Esophagus squamous epithelium (tissue), 5 donors: ENCODE results near the gene RALA. TPM values are rescaled to one million over a fixed set of nuclear protein-coding genes. Genes with fewer than 3 reads are reported as not detected.

Source experiments
- DNase-seq: peaks from one replicate; lab custom pipeline; 2025; lab: John Stamatoyannopoulos, UW
- H3K27ac ChIP-seq, 4 donors: fragments of 200-600 bp; sonication (generic); one replicate each; pipeline ENCODE4 v1.5.1; 2016 to 2019; ENCODE audit warnings: mild to moderate bottlenecking in 1 of 4
- H3K27me3 ChIP-seq, 4 donors: fragments of 200-600 bp; sonication (generic); 1 replicate in 3 of 4; 2 replicates in 1 of 4; pipeline versions ENCODE4 v1.5.1 to v1.6.0; 2017 to 2021; ENCODE audit warnings: antibody characterized with exemption in 1 of 4
- H3K36me3 ChIP-seq, 3 donors: fragments of 200-600 bp; sonication (generic); one replicate each; pipeline ENCODE4 v1.5.1; 2016 to 2019
- H3K4me1 ChIP-seq, 3 donors: fragments of 200-600 bp; sonication (generic); one replicate each; pipeline ENCODE4 v1.5.1; 2017 to 2019
- H3K4me3 ChIP-seq, 4 donors: fragments of 200-600 bp; sonication (generic); 1 replicate in 3 of 4; 2 replicates in 1 of 4; pipeline ENCODE4 v1.5.1; 2016 to 2019; ENCODE audit warnings: mild to moderate bottlenecking in 2 of 4, moderate library complexity in 1 of 4
- H3K9me3 ChIP-seq, 3 donors: fragments of 200-600 bp; sonication (generic); one replicate each; pipeline ENCODE4 v1.5.1; 2016 to 2019
- CTCF ChIP-seq, 6 experiments: fragments of 450-650 bp in 4 of 6; fragments of 200-600 bp in 2 of 6; sonication (generic) in 2 of 6; IDR thresholded peaks; one replicate each; pipeline ENCODE4 v1.5.1; 2016 to 2019; ENCODE audit warnings: antibody characterized with exemption in 6 of 6, mild to moderate bottlenecking in 4 of 6, moderate library complexity in 4 of 6
- POLR2A ChIP-seq, 4 donors: fragments of 450-650 bp; IDR thresholded peaks; one replicate each; pipeline ENCODE4 v1.6.1; 2017; ENCODE audit warnings: antibody characterized with exemption in 4 of 4, mild to moderate bottlenecking in 4 of 4, moderate library complexity in 3 of 4
- WGBS, 2 donors: methylation state at CpG; one replicate each; pipeline ENCODE4 v1.1.5; 2018; 5-methylcytosine and 5-hydroxymethylcytosine counted together
- intact Hi-C: fragments of 100-400 bp; cut with DNase I; formaldehyde crosslinking; loops from one replicate; pipeline ENCODE4 v1.15.0; 2022
- total RNA-seq, 4 donors: library from RNA; depleted of rRNA; stranded (reverse); fragments of >200 nt; gene quantifications; one replicate each; pipeline ENCODE4 v1.1.0, GENCODE V29; 2016
- donor health status: DM: yes; HTN: yes; CAD: no.

RALA gene
- total RNA-seq, 4 donors from 2014 or later = 32.8 to 49.6 (median 39.9) TPM

- Histone ChIP-seq H3K27ac (no peak overlapping the region), H3K36me3 (peaks cover 0 to 10% (median 0%) of the 10 kb centered on the region in 3 donors), H3K4me3 (no peak overlapping the region), H3K27me3 (no peaks in the 10 kb centered on the region), H3K4me1 (no peaks in the 10 kb centered on the region), H3K9me3 (no peaks in the 10 kb centered on the region)
- DNase-seq = no peak
- TF ChIP-seq CTCF (IDR thresholded peaks at IDR 0.05) (no peak), POLR2A (IDR thresholded peaks at IDR 0.05) (no peak)
- intact Hi-C loops = no loop called here
- WGBS, 2 donors = 100% methylated on average over 2 of the region's 2 CpGs
These were observed 40.8 kb upstream of the RALA start for GRCh38 chr7:39582536-39582935.

GRCh38 chr7:39583539-39583938 lies 39.8 kb upstream of the RALA start:
- Histone ChIP-seq H3K4me1 (no peaks in the 10 kb centered on the region), H3K27ac (no peak overlapping the region), H3K27me3 (no peaks in the 10 kb centered on the region), H3K9me3 (no peaks in the 10 kb centered on the region), H3K36me3 (peaks cover 0 to 5% (median 0%) of the 10 kb centered on the region in 3 donors), H3K4me3 (no peak overlapping the region)
- DNase-seq = no peak
- TF ChIP-seq CTCF (IDR thresholded peaks at IDR 0.05) (no peak), POLR2A (IDR thresholded peaks at IDR 0.05) (no peak)
- WGBS, 2 donors = 52 to 53% methylated on average over 2 of the region's 2 CpGs
- intact Hi-C loops = no loop called here

GRCh38 chr7:39587393-39587792 lies 36.0 kb upstream of the RALA start:
- H3K4me1 ChIP-seq = peaks cover 0 to 13% (median 6%) of the 10 kb centered on the region in 3 donors
- DNase-seq = no peak
- H3K9me3 ChIP-seq = no peaks in the 10 kb centered on the region
- intact Hi-C loops = no loop called here
- no peak for TF ChIP-seq CTCF (IDR thresholded peaks at IDR 0.05)
- TF ChIP-seq POLR2A (IDR thresholded peaks at IDR 0.05) = no peak
- no peak overlapping the region for H3K27ac ChIP-seq
- no peak overlapping the region for H3K4me3 ChIP-seq
- no peaks in the 10 kb centered on the region for H3K36me3 ChIP-seq
- H3K27me3 ChIP-seq = no peaks in the 10 kb centered on the region

- Histone ChIP-seq H3K4me1 (peaks cover 0 to 21% (median 6%) of the 10 kb centered on the region in 3 donors), H3K27ac (no peak overlapping the region), H3K4me3 (no peak overlapping the region), H3K27me3 (no peaks in the 10 kb centered on the region), H3K36me3 (no peaks in the 10 kb centered on the region), H3K9me3 (no peaks in the 10 kb centered on the region)
- no peak for DNase-seq
- intact Hi-C loops = no loop called here
- no peak for TF ChIP-seq POLR2A (IDR thresholded peaks at IDR 0.05)
- TF ChIP-seq CTCF (IDR thresholded peaks at IDR 0.05) = no peak
- 56 to 68% methylated on average over 4 to 5 of the region's 5 CpGs for WGBS, 2 donors
These were observed 35.0 kb upstream of the RALA start for GRCh38 chr7:39588416-39588815.

GRCh38 chr7:39589323-39590111 lies 33.9 kb upstream of the RALA start:
- 27 to 41% methylated on average over 7 of the region's 7 CpGs for WGBS, 2 donors
- no peak for DNase-seq
- Histone ChIP-seq H3K4me1 (peaks cover 0 to 21% (median 6%) of the 10 kb centered on the region in 3 donors), H3K27ac (peak overlapping the region in 3 of 4 donors; percentile 9 to 52 (median 38)), H3K9me3 (no peaks in the 10 kb centered on the region), H3K4me3 (no peak overlapping the region), H3K36me3 (no peaks in the 10 kb centered on the region), H3K27me3 (no peaks in the 10 kb centered on the region)
- no peak for TF ChIP-seq POLR2A (IDR thresholded peaks at IDR 0.05)
- TF ChIP-seq CTCF (IDR thresholded peaks at IDR 0.05) = no peak
- intact Hi-C loops = no loop called here
